ENCODE results near the gene SCNM1.

Gene SCNM1

DNA sequence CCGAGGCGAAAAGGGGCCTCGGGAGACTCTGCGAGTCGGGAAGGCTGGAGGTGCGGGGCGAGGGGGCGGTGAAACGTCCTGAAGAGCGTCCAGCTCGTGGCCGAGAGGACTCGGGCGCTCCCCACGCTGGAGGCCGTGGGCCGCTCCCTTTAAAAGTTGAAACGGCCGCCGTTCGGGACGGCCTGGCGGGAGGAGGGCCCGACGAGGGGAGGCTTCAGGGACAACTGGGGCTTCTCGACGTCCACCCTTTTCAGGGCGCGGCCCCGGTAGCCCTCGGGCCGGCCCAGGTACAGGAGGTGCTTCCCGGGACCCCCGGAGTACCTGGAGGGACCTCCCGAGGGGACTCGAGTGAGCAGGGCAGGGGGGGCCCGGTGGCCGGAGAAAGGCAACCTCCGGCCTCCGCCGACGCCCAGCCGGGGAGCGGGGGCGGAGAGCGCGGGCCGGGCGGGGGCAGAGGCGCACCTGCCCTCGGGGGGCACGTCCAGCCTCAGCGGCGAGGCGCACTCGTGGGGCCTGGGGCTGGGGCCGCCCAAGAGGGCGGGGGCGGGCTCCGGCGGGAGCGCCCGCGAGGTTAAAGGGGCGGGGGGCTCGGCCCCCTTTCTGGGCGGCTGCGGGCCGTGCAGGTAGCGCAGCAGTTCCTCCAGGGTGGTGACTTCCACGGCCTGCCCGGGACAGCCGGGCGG, 33.5 kb upstream of the SCNM1 start:
- Histone ChIP-seq H3K27me3 (replicated peaks) (no peaks in the 10 kb centered on the region), H3K36me3 (replicated peaks) (no peaks in the 10 kb centered on the region), H3K4me3 (ENCODE audit: low read depth, low read length) (no peak overlapping the region), H3K27ac (no peak overlapping the region)
- in situ Hi-C loops (cut with HindIII; ENCODE audit: low pct_ligation_motif_present, low sequenced_read_pairs): no loop called here
- no peak for DNase-seq
- TF ChIP-seq CTCF (IDR thresholded peaks at IDR 0.05; ENCODE audit: low read depth, low read length, missing control alignments): no peak

- DNase-seq: no peak
- no peaks in the 10 kb centered on the region for H3K36me3 ChIP-seq (replicated peaks)
- H3K27me3 ChIP-seq (replicated peaks): no peaks in the 10 kb centered on the region
- no peak overlapping the region for H3K4me3 ChIP-seq (ENCODE audit: low read depth, low read length)
- no peak for TF ChIP-seq CTCF (IDR thresholded peaks at IDR 0.05; ENCODE audit: low read depth, low read length, missing control alignments)
- in situ Hi-C loops (cut with HindIII; ENCODE audit: low pct_ligation_motif_present, low sequenced_read_pairs): no loop called here
- no peak overlapping the region for H3K27ac ChIP-seq
These were observed 32.7 kb upstream of the SCNM1 start for GRCh38 chr1:151133018-151133806.

- no peak for TF ChIP-seq CTCF (IDR thresholded peaks at IDR 0.05; ENCODE audit: low read depth, low read length, missing control alignments)
- no peak for DNase-seq
- Histone ChIP-seq H3K27ac (no peak overlapping the region), H3K36me3 (replicated peaks) (no peaks in the 10 kb centered on the region), H3K4me3 (ENCODE audit: low read depth, low read length) (no peak overlapping the region), H3K27me3 (replicated peaks) (no peaks in the 10 kb centered on the region)
- in situ Hi-C loops (cut with HindIII; ENCODE audit: low pct_ligation_motif_present, low sequenced_read_pairs): no loop called here
These were observed 31.5 kb upstream of the SCNM1 start for GRCh38 chr1:151134396-151134795.

DNA sequence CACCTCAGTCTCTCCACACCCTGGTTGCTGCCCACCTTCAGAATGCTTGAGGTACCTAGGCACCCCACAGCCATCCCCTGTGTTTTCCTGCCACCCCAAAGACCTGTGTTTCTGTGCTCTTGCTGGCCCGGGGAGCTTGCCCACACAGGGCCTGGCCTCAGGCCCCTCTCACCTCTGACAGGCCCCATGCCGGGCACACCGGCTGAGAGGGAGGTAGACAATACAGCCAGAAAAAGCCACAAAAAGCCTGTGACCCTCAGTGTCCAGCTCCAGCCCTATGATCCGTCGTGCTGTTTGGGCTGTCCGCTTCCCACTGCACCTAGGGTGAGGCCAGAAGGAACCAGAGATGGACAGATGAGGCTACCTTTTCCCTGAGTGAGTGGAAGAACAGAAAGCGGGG, 31.0 kb upstream of the SCNM1 start:
- no peaks in the 10 kb centered on the region for H3K36me3 ChIP-seq (replicated peaks)
- no peak for DNase-seq
- no peak overlapping the region for H3K4me3 ChIP-seq (ENCODE audit: low read depth, low read length)
- no peak for TF ChIP-seq CTCF (IDR thresholded peaks at IDR 0.05; ENCODE audit: low read depth, low read length, missing control alignments)
- no peak overlapping the region for H3K27ac ChIP-seq
- H3K27me3 ChIP-seq (replicated peaks): no peaks in the 10 kb centered on the region
- in situ Hi-C loops (cut with HindIII; ENCODE audit: low pct_ligation_motif_present, low sequenced_read_pairs): no loop called here

- in situ Hi-C loops (cut with HindIII; ENCODE audit: low pct_ligation_motif_present, low sequenced_read_pairs): no loop called here
- Histone ChIP-seq H3K4me3 (ENCODE audit: low read depth, low read length) (no peak overlapping the region), H3K27ac (no peak overlapping the region), H3K36me3 (replicated peaks) (no peaks in the 10 kb centered on the region), H3K27me3 (replicated peaks) (no peaks in the 10 kb centered on the region)
- peak; percentile 21 for TF ChIP-seq CTCF (IDR thresholded peaks at IDR 0.05; ENCODE audit: low read depth, low read length, missing control alignments)
- no peak for DNase-seq
These were observed 30.2 kb upstream of the SCNM1 start for GRCh38 chr1:151135433-151136385.
